ENCODE results near the gene SPECC1.

SPECC1 gene

DNA sequence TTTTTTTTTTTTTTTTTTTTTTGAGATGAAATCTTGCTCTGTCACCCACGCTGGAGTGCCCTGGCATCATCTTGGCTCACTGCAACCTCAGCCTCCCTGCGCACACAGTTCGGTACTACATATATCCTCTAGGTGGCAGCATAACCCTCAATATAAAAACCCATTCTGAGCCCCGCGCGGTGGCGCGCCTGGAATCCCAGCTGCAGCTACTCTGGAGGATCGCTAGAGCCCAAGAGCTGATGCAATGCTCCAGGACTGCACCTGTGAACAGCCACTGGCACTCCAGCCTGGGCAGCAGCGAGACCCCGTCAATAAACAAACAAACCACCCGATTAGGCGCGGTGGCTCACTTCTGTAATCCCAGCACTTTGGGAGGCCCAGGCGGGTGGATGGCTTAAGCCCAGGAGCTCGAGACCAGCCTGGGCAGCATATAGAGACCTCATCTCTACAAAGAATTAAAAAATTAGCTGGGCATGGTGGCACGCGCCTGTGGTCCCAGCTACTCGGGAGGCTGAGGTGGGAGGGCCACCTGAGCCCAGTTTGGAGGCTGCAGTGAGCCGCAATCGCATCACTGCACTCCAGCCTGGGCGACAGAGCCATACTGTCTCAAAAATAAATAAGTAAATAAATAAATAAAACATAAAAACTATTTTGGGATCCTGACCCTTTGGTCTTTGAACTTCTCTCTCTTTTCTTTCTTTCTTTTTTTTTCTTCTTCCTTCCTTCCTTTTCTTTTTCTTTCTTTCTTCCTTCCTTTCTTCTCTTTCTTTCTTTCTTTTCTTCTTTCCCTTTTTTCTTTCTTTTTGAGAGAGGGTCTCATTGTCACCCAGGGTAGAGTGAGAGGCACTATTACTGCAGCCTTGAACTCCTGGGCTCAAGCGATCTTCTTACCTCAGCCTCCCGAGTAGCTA, 16.1 kb upstream of the SPECC1 start:
- Mint-ChIP-seq H3K4me3 (no peak overlapping the region), H3K27ac (no peak overlapping the region), H3K9me3 (no peaks in the 10 kb centered on the region), H3K4me1 (peaks cover 4% of the 10 kb centered on the region), H3K27me3 (ENCODE audit: low read depth) (peaks cover 33% of the 10 kb centered on the region), H3K36me3 (ENCODE audit: low read depth) (no peaks in the 10 kb centered on the region)
- TF ChIP-seq CTCF (IDR thresholded peaks at IDR 0.05; ENCODE audit: unreplicated experiment in 3 of 3): peak; percentile 67 to 81 (median 78)

GRCh38 chr17:19996086-19996485, 13.1 kb upstream of the SPECC1 start:
- no peaks in the 10 kb centered on the region for H3K36me3 Mint-ChIP-seq (ENCODE audit: low read depth)
- no peak for TF ChIP-seq CTCF (IDR thresholded peaks at IDR 0.05; ENCODE audit: unreplicated experiment in 3 of 3)
- peaks cover 4% of the 10 kb centered on the region for H3K4me1 Mint-ChIP-seq
- H3K27me3 Mint-ChIP-seq (ENCODE audit: low read depth): peaks cover 35% of the 10 kb centered on the region
- H3K9me3 Mint-ChIP-seq: no peaks in the 10 kb centered on the region
- H3K27ac Mint-ChIP-seq: no peak overlapping the region
- no peak overlapping the region for H3K4me3 Mint-ChIP-seq

DNA sequence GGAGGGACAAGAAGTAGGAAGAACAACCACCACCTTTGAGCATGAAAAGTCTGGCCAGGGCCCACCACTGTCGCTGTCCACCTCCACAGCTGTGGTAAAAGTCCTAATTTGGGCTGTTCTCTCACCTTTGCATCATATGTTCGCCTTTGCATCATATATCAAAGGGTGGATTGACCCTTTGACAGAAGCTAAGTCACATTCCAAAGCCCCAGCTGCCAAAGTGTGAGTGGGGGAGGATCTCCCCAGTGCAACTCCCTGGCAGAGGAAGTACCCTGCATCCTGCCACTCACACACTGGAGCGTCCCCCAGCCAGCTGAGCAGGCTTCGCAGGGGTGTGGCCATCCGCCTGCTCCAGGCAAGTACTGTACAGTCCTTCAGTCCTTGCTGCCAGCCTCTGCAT, 12.7 kb upstream of the SPECC1 start:
- no peak overlapping the region for H3K4me3 Mint-ChIP-seq
- H3K9me3 Mint-ChIP-seq: no peaks in the 10 kb centered on the region
- no peaks in the 10 kb centered on the region for H3K36me3 Mint-ChIP-seq (ENCODE audit: low read depth)
- H3K27me3 Mint-ChIP-seq (ENCODE audit: low read depth): peaks cover 31% of the 10 kb centered on the region
- peaks cover 4% of the 10 kb centered on the region for H3K4me1 Mint-ChIP-seq
- no peak for TF ChIP-seq CTCF (IDR thresholded peaks at IDR 0.05; ENCODE audit: unreplicated experiment in 3 of 3)
- no peak overlapping the region for H3K27ac Mint-ChIP-seq

DNA sequence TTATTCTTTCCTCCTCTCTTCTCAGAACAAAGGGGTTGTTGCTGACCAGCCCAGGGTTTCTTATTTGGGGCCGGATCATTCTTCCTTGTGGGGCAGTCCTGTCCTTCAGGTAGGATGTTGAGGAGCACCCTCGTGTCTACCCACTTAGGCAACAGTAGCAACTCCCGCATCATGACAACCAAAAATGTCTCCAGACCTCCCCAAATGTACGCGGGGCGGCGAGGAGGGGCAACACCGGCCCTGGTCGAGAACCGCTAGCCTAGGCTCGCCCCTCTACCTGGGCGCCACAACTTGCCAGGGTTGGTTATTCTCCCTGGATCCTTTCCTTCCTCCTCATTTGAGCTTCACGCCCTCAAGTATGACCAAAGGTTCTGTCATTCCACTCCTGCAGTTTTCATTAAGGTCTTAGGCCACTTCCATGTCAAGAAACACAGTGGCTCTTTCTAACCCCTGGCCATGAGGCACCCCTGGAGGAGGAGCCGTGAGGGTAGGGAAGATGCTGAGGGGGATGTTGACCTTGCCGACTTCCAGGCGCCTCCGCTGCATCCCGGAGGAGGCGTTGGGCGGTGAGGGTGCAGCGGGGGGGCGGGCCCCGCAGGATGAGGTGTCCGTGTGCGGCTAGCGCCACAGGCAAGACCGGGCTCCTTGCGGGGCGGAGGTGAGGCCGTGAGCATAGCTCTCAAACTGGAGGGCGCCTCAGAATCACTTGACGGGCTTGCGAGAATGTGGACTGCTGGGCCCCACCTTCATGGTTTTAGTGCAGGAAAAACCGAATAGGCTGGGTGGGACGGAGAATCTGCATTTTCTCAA, 712 bp upstream of the SPECC1 start:
- H3K27me3 Mint-ChIP-seq (ENCODE audit: low read depth): peaks cover 77% of the 10 kb centered on the region
- H3K4me3 Mint-ChIP-seq: peak overlapping the region; percentile 91 to 96 (median 95)
- H3K4me1 Mint-ChIP-seq: peaks cover 10% of the 10 kb centered on the region
- no peak overlapping the region for H3K27ac Mint-ChIP-seq
- no peak for TF ChIP-seq CTCF (IDR thresholded peaks at IDR 0.05; ENCODE audit: unreplicated experiment in 3 of 3)
- H3K36me3 Mint-ChIP-seq (ENCODE audit: low read depth): no peaks in the 10 kb centered on the region
- no peaks in the 10 kb centered on the region for H3K9me3 Mint-ChIP-seq

DNA sequence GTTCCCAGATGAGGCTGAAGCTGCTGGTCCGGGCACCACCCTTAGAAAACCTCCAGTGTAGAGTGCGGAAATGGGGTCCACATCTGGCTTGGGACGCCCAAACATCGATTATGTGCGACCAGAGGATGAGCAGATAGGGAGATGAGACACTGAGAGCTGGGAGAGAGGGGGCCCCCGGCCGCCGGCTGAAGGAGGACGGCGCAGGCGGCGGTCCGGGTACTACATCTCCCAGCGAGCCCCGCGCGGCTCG, 182 bp upstream of the SPECC1 start:
- Mint-ChIP-seq H3K27me3 (ENCODE audit: low read depth) (peaks cover 79% of the 10 kb centered on the region), H3K27ac (no peak overlapping the region), H3K4me3 (peak overlapping the region; percentile 91 to 96 (median 95)), H3K4me1 (peaks cover 10% of the 10 kb centered on the region), H3K9me3 (no peaks in the 10 kb centered on the region), H3K36me3 (ENCODE audit: low read depth) (no peaks in the 10 kb centered on the region)
- TF ChIP-seq CTCF (IDR thresholded peaks at IDR 0.05; ENCODE audit: unreplicated experiment in 3 of 3): no peak
